ENCODE measurements around the gene MT2A.

DNA sequence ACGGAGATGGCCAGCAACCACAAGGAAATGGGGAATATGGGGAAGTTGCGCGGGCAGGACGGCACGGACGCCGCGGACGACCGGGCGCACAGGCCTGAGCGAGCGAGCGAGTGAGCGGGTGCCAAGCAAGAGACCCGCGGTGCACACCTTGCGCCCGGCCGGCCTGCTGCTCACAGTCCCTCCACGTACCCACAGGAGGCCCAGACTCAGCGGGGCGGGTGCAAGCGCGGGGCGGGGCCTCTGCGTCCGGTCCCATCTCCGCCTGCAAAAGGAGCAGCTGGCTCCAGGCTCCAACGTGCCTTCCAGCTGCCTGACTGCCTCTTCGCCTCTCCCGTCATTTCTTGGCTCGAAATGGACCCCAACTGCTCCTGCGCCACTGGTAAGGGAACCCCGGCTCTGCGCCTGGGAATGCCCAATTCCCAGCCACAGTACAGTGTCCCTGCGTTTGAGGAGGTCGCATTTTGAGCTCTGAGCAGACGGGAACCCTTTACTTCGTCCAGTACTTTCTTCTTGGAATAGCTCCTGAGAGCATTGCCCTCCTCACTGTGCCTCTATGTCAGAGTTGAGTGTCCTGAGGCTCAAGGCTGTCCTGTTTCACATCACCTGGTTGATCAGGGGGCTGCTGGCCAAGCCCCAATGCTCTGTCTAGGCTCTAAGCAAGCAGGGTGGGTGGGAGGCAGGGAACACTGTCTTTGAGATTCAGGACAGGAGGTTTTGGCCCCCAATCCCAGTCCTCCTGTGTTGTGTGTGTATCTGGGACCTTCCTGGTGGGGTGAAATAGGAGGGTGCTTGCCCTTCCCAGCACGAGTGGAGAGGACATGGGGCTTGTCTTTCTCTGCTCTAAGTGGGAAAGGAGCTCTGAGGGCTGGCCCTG is 9.1 kb downstream of the MT2A start:
- TF ChIP-seq, protein P1, sequence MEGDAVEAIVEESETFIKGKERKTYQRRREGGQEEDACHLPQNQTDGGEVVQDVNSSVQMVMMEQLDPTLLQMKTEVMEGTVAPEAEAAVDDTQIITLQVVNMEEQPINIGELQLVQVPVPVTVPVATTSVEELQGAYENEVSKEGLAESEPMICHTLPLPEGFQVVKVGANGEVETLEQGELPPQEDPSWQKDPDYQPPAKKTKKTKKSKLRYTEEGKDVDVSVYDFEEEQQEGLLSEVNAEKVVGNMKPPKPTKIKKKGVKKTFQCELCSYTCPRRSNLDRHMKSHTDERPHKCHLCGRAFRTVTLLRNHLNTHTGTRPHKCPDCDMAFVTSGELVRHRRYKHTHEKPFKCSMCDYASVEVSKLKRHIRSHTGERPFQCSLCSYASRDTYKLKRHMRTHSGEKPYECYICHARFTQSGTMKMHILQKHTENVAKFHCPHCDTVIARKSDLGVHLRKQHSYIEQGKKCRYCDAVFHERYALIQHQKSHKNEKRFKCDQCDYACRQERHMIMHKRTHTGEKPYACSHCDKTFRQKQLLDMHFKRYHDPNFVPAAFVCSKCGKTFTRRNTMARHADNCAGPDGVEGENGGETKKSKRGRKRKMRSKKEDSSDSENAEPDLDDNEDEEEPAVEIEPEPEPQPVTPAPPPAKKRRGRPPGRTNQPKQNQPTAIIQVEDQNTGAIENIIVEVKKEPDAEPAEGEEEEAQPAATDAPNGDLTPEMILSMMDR (conservative IDR thresholded peaks at IDR 0.05) = no peak
- TF ChIP-seq ZFX (IDR thresholded peaks at IDR 0.05) = no peak

Data from C4-2B (cell line).